K562 (cell line): ENCODE measurements around the gene ELOVL5. TPM values are rescaled to one million over a fixed set of nuclear protein-coding genes. Genes with fewer than 3 reads are reported as not detected.

Experiments
- CHCHD3 ChIP-seq: fragments of 250-450 bp; sonication (Bioruptor Pico); IDR thresholded peaks from 2 replicates; pipeline ENCODE4 v2.1.2; 2022; ENCODE audit warnings: mild to moderate bottlenecking
- CREM ChIP-seq: IDR thresholded peaks from 2 replicates; pipeline ENCODE4 v1.6.1; 2014; ENCODE audit warnings: antibody characterized with exemption, low read depth
- GABPB1 ChIP-seq: sonication (generic); formaldehyde crosslinking; IDR thresholded peaks from 2 replicates; pipeline ENCODE4 v1.8.0; 2022; ENCODE audit warnings: mild to moderate bottlenecking, missing genetic modification reagents
- KLF1 ChIP-seq: fragments of 450-650 bp; IDR thresholded peaks from 2 replicates; pipeline ENCODE4 v1.6.1; 2016; ENCODE audit warnings: missing genetic modification characterization, missing compliant biosample characterization
- MBD2 ChIP-seq: sonication (generic); IDR thresholded peaks from 2 replicates; pipeline ENCODE4 v1.6.1; 2016; ENCODE audit warnings: low read depth, borderline replicate concordance
- MCM5 ChIP-seq: fragments of 450-650 bp; IDR thresholded peaks from 2 replicates; pipeline ENCODE4 v1.6.1; 2016; ENCODE audit warnings: low read depth
- NBN ChIP-seq: fragments of 450-650 bp; IDR thresholded peaks from 2 replicates; pipeline ENCODE4 v1.6.1; 2016; ENCODE audit warnings: low read depth, mild to moderate bottlenecking
- NFIX ChIP-seq: fragments of 250-450 bp; sonication (Bioruptor Pico); IDR thresholded peaks from 2 replicates; pipeline ENCODE4 v1.4.0; 2020; ENCODE audit warnings: low read depth, mild to moderate bottlenecking, moderate library complexity
- NONO ChIP-seq, 2 experiments: fragments of 200-400 bp in 1 of 2; fragments of 450-650 bp in 1 of 2; formaldehyde crosslinking in 1 of 2; IDR thresholded peaks; 2 replicates each; pipeline ENCODE4 v1.6.1; 2017; ENCODE audit warnings: low read depth in 2 of 2, mild to moderate bottlenecking in 2 of 2, moderate library complexity in 2 of 2, low read length in 1 of 2
- SETDB1 ChIP-seq: IDR thresholded peaks from one replicate; pipeline ENCODE4 v1.6.1; 2012; ENCODE audit warnings: low read length, control low read depth, inconsistent platforms
- UBTF ChIP-seq, 2 experiments: IDR thresholded peaks; 2 replicates each; pipeline ENCODE4 v1.6.1; 2012; ENCODE audit warnings: improper control_type of control experiment in 2 of 2, low read depth in 2 of 2, low read length in 2 of 2, borderline replicate concordance in 1 of 2
- ZBTB2 ChIP-seq: fragments of 450-650 bp; IDR thresholded peaks from 2 replicates; pipeline ENCODE4 v1.6.1; 2016; ENCODE audit warnings: antibody characterized with exemption
- ZBTB40 ChIP-seq, 2 experiments: fragments of 450-650 bp in 1 of 2; sonication (generic) in 1 of 2; formaldehyde crosslinking in 1 of 2; IDR thresholded peaks; 2 replicates each; pipeline versions ENCODE4 v1.7.1 to v1.9.0; 2016 to 2022; ENCODE audit warnings: inconsistent platforms in 1 of 2, mild to moderate bottlenecking in 1 of 2, missing genetic modification reagents in 1 of 2
- ZNF146 ChIP-seq: IDR thresholded peaks from one replicate; pipeline ENCODE4 v1.6.1; 2018; ENCODE audit warnings: missing compliant biosample characterization; ENCODE audit not compliant: unreplicated experiment
- ZNF780A ChIP-seq: fragments of 250-450 bp; sonication (Bioruptor Pico); IDR thresholded peaks from 2 replicates; pipeline ENCODE4 v1.5.0; 2021; ENCODE audit warnings: mild to moderate bottlenecking
- polyA plus RNA-seq, 8 experiments: library from polyadenylated mRNA; depleted of rRNA in 4 of 8; stranded (reverse) in 5 of 8; unstranded in 3 of 8; fragments of >200 nt; fragmentation: Nextera tagmentation in 2 of 8; fragmentation: Illumina TruSeq in 1 of 8; extraction: Ambion mirVana in 2 of 8; extraction: Trizol in 1 of 8; gene quantifications; 2 replicates each; pipeline versions ENCODE4 v1.2.1 to v1.2.3, GENCODE V29; 2011 to 2014; ENCODE audit warnings: inconsistent platforms in 1 of 8, missing spikeins in 1 of 8
- total RNA-seq, 7 experiments: library from RNA; depleted of rRNA in 6 of 7; stranded (reverse); fragments of >200 nt in 6 of 7; fragmentation: Illumina TruSeq in 2 of 7; extraction: Trizol in 2 of 7; gene quantifications; 2 replicates each; pipeline versions ENCODE4 v1.2.1 to v1.2.3, GENCODE V29; 2011 to 2021; ENCODE audit warnings: low replicate concordance in 1 of 7

The ELOVL5 gene
- total and polyA plus RNA-seq, 9 of the 15 experiments (the other 6 are each of a cell fraction or from before 2014, with no cell fraction given): 70.6 to 245 (median 132) TPM

DNA sequence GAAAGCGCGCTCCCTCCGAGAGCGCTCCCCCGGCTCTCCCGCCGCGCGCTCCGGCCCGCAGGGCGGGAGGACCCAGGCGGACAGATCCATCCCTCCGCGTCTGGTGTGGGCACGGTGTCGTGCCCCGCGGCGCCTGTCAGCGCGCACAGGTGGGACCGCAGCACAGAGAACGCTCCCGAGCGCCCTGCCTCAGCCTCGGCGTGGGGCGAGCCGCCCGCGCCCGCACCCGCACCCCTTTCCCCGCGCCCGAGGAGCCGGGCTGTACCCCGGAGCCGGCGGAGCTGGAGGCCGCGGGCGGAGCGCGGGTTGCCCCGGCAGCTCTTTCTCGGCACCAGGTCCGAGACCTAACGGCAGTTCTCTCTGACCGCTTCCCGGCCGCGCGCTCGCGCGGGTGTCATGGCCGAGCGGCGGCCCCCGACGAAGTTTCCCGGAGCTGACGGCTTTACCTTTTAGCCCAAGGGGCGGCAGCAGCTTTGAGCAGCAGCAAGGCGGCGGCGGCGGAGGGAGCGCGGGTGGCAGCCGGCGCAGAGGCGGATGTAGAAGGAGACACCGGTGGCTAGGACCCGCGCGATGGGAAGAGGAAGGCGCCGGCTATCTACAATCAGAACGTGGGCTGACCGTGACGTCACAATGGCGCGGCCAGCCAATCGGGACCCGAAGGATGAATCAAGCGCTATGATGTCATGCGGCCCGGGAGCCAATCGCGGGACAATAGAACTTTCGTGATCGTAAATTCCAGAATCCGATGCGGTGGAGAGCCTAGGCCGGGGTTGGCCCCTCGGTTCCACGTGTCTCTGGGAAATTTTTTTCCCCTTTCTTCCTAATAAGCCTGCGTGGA, at the start of gene ELOVL5 (continued):
- TF ChIP-seq KLF1 (tag): no peak
- TF ChIP-seq ZBTB40 (IDR thresholded peaks at IDR 0.05): peak; percentile 63
- no peak for TF ChIP-seq ZBTB40 (CRISPR knock-in tag; IDR thresholded peaks at IDR 0.05)
- no peak for TF ChIP-seq NFIX
- peak; percentile 57 to 61; a peak in 2 of 4 replicates for TF ChIP-seq UBTF (IDR thresholded peaks at IDR 0.05; ENCODE audit: borderline replicate concordance in 1 of 2, low read depth in 2 of 2, low read length in 2 of 2)
- no peak for TF ChIP-seq CHCHD3 (CRISPR knock-in tag)
- TF ChIP-seq ZBTB2: no peak
- no peak for TF ChIP-seq MCM5
- TF ChIP-seq MBD2: peak; percentile 94
- TF ChIP-seq ZNF146 (CRISPR knock-in tag): no peak
- no peak; a peak in 1 of 4 replicates for TF ChIP-seq NONO (IDR thresholded peaks at IDR 0.05; ENCODE audit: low read depth in 2 of 2, low read length in 1 of 2)
- TF ChIP-seq SETDB1: no peak
- peak; percentile 100 for TF ChIP-seq CREM
- TF ChIP-seq GABPB1 (CRISPR knock-in tag): peak; percentile 69
- TF ChIP-seq ZNF780A (CRISPR knock-in tag): no peak
- peak; percentile 100 for TF ChIP-seq NBN
